Measurements from ENCODE around the gene PTCRA.

DNA sequence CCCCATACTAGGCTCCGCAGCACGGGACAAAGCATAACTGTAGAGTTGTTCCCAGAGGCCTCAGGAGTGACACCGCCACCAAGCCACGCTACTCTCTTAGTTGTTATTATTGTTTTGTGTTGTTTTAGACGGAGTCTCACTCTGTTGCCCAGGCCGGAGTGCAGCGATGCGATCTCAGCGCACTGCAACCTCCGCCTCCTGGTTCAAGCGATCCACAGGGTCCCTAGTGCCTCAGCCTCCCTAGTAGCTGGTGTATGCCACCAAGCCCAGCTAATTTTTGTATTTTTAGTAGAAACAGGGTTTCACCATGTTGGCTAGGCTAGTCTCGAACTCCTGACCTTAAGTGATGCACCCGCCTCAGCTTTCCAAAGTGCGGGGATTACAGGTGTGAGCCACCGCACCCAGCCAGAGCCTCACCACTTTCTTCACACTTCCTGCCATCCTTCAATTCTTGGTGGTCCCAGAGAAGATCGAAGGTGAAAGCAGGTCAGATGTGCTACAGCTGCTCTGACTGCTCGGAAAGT is 24.6 kb upstream of the PTCRA start:
- TF ChIP-seq CSRNP3 (CRISPR knock-in tag; IDR thresholded peaks at IDR 0.05) (no peak), ZFP30 (CRISPR knock-in tag; IDR thresholded peaks at IDR 0.05) (no peak), ISL1 (CRISPR knock-in tag; IDR thresholded peaks at IDR 0.05) (no peak), ZC3H10 (CRISPR knock-in tag; IDR thresholded peaks at IDR 0.05) (no peak), BACH2 (CRISPR knock-in tag; IDR thresholded peaks at IDR 0.05; ENCODE audit: borderline replicate concordance) (no peak), TOX (CRISPR knock-in tag; IDR thresholded peaks at IDR 0.05; ENCODE audit: borderline replicate concordance) (no peak), TCF4 (CRISPR knock-in tag; IDR thresholded peaks at IDR 0.05; ENCODE audit: borderline replicate concordance) (no peak)
- TF ChIP-seq, protein P1, sequence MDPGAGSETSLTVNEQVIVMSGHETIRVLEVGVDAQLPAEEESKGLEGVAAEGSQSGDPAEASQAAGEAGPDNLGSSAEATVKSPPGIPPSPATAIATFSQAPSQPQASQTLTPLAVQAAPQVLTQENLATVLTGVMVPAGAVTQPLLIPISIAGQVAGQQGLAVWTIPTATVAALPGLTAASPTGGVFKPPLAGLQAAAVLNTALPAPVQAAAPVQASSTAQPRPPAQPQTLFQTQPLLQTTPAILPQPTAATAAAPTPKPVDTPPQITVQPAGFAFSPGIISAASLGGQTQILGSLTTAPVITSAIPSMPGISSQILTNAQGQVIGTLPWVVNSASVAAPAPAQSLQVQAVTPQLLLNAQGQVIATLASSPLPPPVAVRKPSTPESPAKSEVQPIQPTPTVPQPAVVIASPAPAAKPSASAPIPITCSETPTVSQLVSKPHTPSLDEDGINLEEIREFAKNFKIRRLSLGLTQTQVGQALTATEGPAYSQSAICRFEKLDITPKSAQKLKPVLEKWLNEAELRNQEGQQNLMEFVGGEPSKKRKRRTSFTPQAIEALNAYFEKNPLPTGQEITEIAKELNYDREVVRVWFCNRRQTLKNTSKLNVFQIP (CRISPR knock-in tag; IDR thresholded peaks at IDR 0.05; ENCODE audit: borderline replicate concordance, low read depth): no peak
